SK-N-SH treated with all-trans-retinoic acid at 6 μM for 48 hours (cell line): ENCODE data around the gene SETD3.

Source experiments
- ATAC-seq: fragments of 200-7000 bp; cut with Tn5 transposase; 3 replicates; pipeline ENCODE4 v1.9.1; 2020; ENCODE audit warnings: mild to moderate bottlenecking, moderate library complexity
- ARNTL ChIP-seq: fragments of 450-650 bp; formaldehyde crosslinking; IDR thresholded peaks from 2 replicates; pipeline ENCODE4 v1.5.0; 2020; ENCODE audit warnings: low read depth, mild to moderate bottlenecking, moderate library complexity, borderline replicate concordance
- BACH2 ChIP-seq: fragments of 250-450 bp; sonication (Bioruptor Pico); IDR thresholded peaks from 2 replicates; pipeline ENCODE4 v1.9.0; 2021; ENCODE audit warnings: mild to moderate bottlenecking, borderline replicate concordance
- CREB5 ChIP-seq: fragments of 250-450 bp; sonication (Bioruptor Pico); IDR thresholded peaks from 2 replicates; pipeline ENCODE4 v1.5.1; 2020; ENCODE audit warnings: low read depth, mild to moderate bottlenecking, moderate library complexity
- CSDC2 ChIP-seq: fragments of 250-450 bp; sonication (Bioruptor Pico); IDR thresholded peaks from 2 replicates; pipeline ENCODE4 v1.5.0; 2020; ENCODE audit warnings: mild to moderate bottlenecking, moderate library complexity
- CSRNP3 ChIP-seq: fragments of 250-450 bp; sonication (Bioruptor Pico); IDR thresholded peaks from 2 replicates; pipeline ENCODE4 v1.5.1; 2021; ENCODE audit warnings: mild to moderate bottlenecking, moderate library complexity
- ESRRG ChIP-seq: fragments of 250-450 bp; sonication (Bioruptor Pico); IDR thresholded peaks from 2 replicates; pipeline ENCODE4 v1.6.1; 2021; ENCODE audit warnings: mild to moderate bottlenecking
- GLIS3 ChIP-seq: fragments of 250-450 bp; sonication (Bioruptor Pico); IDR thresholded peaks from 2 replicates; pipeline ENCODE4 v1.5.0; 2020; ENCODE audit warnings: mild to moderate bottlenecking, moderate library complexity
- ISL1 ChIP-seq: fragments of 250-450 bp; sonication (Bioruptor Pico); IDR thresholded peaks from 2 replicates; pipeline ENCODE4 v2.1.2; 2022; ENCODE audit warnings: mild to moderate bottlenecking, moderate library complexity
- OSR1 ChIP-seq: fragments of 250-450 bp; sonication (Bioruptor Pico); IDR thresholded peaks from 2 replicates; pipeline ENCODE4 v1.8.0; 2022; ENCODE audit warnings: moderate library complexity, mild to moderate bottlenecking, inconsistent platforms
- PATZ1 ChIP-seq: fragments of 250-450 bp; sonication (Bioruptor Pico); IDR thresholded peaks from 2 replicates; pipeline ENCODE4 v1.8.0; 2020; ENCODE audit warnings: mild to moderate bottlenecking, moderate library complexity, borderline replicate concordance
- SNAI2 ChIP-seq: fragments of 250-450 bp; sonication (Bioruptor Pico); IDR thresholded peaks from 2 replicates; pipeline ENCODE4 v1.5.0; 2020; ENCODE audit warnings: mild to moderate bottlenecking, moderate library complexity
- TCF4 ChIP-seq: fragments of 250-450 bp; sonication (Bioruptor Pico); IDR thresholded peaks from 2 replicates; pipeline ENCODE4 v1.8.0; 2021; ENCODE audit warnings: mild to moderate bottlenecking, moderate library complexity, borderline replicate concordance
- TOX ChIP-seq: fragments of 250-450 bp; sonication (Bioruptor Pico); IDR thresholded peaks from 2 replicates; pipeline ENCODE4 v1.8.0; 2021; ENCODE audit warnings: mild to moderate bottlenecking, moderate library complexity, borderline replicate concordance
- TSHZ2 ChIP-seq: fragments of 250-450 bp; sonication (Bioruptor Pico); IDR thresholded peaks from 2 replicates; pipeline ENCODE4 v1.5.0; 2020; ENCODE audit warnings: mild to moderate bottlenecking, moderate library complexity
- ZC3H10 ChIP-seq: fragments of 250-450 bp; sonication (Bioruptor Pico); IDR thresholded peaks from 2 replicates; pipeline ENCODE4 v1.5.1; 2021; ENCODE audit warnings: mild to moderate bottlenecking, moderate library complexity
- ZFP3 ChIP-seq: fragments of 250-450 bp; sonication (Bioruptor Pico); IDR thresholded peaks from 2 replicates; pipeline ENCODE4 v1.5.0; 2020; ENCODE audit warnings: mild to moderate bottlenecking, moderate library complexity
- ZFP30 ChIP-seq: fragments of 450-650 bp; formaldehyde crosslinking; IDR thresholded peaks from 2 replicates; pipeline ENCODE4 v1.5.0; 2022; ENCODE audit warnings: mild to moderate bottlenecking, moderate library complexity
- ZNF70 ChIP-seq: fragments of 450-650 bp; formaldehyde crosslinking; IDR thresholded peaks from 2 replicates; pipeline ENCODE4 v1.5.0; 2020; ENCODE audit warnings: mild to moderate bottlenecking, moderate library complexity
- ZNF8 ChIP-seq: fragments of 450-650 bp; formaldehyde crosslinking; IDR thresholded peaks from 2 replicates; pipeline ENCODE4 v1.5.0; 2020; ENCODE audit warnings: mild to moderate bottlenecking, moderate library complexity

Gene SETD3

DNA sequence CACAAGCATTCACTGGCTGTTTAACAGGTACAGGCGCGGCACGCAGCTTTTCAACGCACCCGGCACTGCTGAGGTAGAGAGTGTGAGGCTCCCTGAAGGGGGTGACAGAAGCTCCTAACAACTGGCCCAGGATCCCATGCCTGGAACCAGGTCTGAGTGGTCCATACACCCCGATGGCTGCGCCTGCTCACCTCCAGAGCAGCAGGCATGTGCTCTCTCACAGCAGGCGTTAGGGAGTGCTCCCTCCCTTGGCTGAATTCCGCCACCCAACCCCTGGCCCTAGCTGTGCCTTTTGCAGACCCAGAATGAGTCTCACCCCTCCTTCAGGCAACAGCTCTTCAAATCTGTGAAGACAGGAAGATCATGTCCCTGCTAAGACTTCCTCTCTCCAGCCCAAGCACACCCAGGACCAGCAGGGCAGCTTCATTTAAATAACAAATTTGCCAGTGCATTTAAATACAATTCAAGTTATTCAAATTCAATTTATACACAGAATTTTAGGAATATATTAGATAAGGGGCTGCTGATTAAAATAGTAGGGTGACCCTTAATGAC lies 86.0 kb downstream of the SETD3 start (continued):
- no peak for TF ChIP-seq TSHZ2 (CRISPR knock-in tag)
- TF ChIP-seq ZFP3 (CRISPR knock-in tag), result no peak

DNA sequence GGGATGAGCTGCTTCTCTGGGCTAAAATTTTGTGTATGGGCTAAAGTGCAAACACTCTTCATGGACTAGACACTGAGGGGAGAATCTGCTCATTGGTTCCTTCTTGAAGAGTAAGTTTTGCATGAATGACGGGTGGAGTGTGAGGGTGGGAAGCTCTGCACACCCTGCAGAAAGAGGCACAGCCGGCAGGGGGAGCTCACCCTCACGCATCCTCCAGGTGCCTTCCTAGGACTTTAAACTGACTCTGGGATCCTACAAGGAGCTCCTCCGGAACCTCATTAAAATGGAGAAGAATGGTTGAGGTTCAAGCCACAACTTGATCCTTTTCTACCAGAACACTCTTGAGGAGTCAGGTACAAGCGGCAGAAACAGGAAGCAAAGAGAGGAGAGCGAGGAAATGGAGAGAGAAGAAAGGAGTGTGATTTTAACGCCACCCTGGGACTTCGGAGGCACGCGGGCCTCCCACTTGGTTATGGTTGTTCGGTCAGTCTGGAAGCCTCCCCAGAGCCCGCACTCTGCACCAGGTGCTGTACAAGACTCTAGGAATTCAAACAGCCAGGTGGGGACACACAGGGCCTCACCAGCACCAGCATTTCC lies 87.5 kb downstream of the SETD3 start:
- ATAC-seq, result peak; percentile 77

DNA sequence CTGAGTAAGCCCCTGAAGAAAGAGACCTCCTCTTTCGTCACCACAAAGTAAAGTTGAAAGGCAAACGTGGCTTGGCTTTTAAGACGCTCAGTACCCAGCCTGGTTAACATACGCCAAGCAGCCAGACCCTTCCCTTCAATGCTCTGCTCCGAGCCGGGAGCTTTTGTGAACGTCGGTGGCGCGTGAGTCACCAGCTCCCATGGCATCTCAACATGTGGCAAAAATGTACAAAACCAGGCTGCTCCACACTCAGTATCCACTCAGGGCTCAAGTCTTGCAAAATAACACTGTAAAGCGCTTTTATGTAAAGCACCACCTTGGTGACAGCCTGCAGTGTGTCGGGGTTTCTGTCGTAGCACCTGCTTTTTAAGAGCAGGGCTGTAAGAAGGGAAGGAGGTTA lies 89.0 kb downstream of the SETD3 start:
- TF ChIP-seq ZFP30 (no peak), BACH2 (CRISPR knock-in tag) (no peak), ZNF8 (CRISPR knock-in tag) (no peak), SNAI2 (CRISPR knock-in tag) (no peak), ISL1 (CRISPR knock-in tag) (no peak), CREB5 (CRISPR knock-in tag) (no peak), ZNF70 (CRISPR knock-in tag) (no peak), TCF4 (CRISPR knock-in tag) (no peak), CSDC2 (no peak), TOX (CRISPR knock-in tag) (no peak), ESRRG (CRISPR knock-in tag) (no peak), ZC3H10 (CRISPR knock-in tag) (no peak), CSRNP3 (no peak), PATZ1 (CRISPR knock-in tag) (no peak)

More for the DNA sequence above, 87.5 kb downstream of the SETD3 start:
- no peak for TF ChIP-seq ARNTL (CRISPR knock-in tag)

DNA sequence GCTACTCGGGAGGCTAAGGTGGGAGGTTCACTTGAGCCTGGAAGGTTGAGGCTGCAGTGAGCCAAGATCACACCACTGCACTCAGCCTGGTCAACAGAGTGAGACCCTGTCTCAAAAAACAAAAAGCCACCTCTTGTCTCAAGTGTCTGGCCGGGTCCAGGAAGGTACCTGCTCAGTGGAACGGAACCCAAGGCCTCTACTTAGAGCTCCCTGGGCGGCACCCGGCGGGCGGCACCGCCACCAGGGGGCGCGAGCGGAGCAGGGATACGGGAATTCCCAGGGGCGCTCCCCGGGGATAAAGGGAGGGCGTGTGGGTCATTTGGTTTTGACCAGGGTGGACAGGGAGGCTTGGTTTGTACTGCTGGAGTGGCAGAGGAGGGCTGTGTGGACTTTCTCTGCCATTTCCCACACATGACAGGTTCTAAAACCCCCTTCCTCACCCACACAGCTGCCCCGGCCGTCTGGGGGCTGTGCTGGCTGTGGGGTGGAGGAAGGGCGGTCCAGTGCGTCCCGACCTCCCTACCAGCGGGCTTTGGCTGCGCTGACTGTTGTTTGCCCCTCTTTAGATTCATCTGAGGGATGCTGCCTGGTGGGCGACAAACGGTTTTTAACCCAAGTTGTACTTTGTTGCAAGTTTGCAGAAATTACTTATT lies 91.4 kb downstream of the SETD3 start:
- TF ChIP-seq GLIS3 (no peak), SNAI2 (CRISPR knock-in tag) (no peak)
- ATAC-seq, result peak; percentile 78

More for the DNA sequence above, 89.0 kb downstream of the SETD3 start:
- no peak for ATAC-seq

DNA sequence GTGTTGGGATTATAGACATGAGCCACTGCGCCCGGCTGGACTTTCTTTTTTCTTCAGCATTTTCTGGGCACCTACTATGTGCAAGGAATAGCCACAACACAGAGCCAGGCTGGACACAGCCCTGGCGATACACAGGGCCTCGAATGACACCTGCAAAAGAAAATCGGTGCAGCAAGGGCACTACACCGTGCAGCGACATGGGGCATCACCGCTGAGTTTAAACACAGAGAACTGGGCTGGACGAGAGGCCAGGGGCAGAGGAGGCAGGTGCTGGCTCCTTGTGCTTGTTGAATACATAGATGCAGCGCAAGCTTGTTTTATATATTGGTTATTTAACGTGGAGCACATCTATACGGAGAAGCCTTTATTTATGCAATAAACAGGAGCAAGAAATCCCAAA lies 92.4 kb downstream of the SETD3 start:
- ATAC-seq, result no peak
- TF ChIP-seq ZNF8 (CRISPR knock-in tag) (no peak), ISL1 (CRISPR knock-in tag) (no peak), ZFP3 (CRISPR knock-in tag) (no peak), OSR1 (CRISPR knock-in tag) (no peak), PATZ1 (CRISPR knock-in tag) (no peak), ZC3H10 (CRISPR knock-in tag) (no peak), BACH2 (CRISPR knock-in tag) (no peak), SNAI2 (CRISPR knock-in tag) (no peak)
